HEK293 (cell line): Measurements from ENCODE around the gene GALNTL6.
A peak's percentile ranks its signal among the peaks of the same experiment; 100 is the strongest.

ENCODE experiments used
- HOXC10 ChIP-seq: sonication (generic); formaldehyde crosslinking; IDR thresholded peaks from 2 replicates; pipeline ENCODE4 v1.8.1; 2023; ENCODE audit warnings: mild to moderate bottlenecking, missing genetic modification reagents
- HOXD13 ChIP-seq: sonication (generic); formaldehyde crosslinking; IDR thresholded peaks from 2 replicates; pipeline ENCODE4 v1.8.0; 2022; ENCODE audit warnings: missing genetic modification reagents, borderline replicate concordance
- KLF8 ChIP-seq: fragments of 450-650 bp; formaldehyde crosslinking; IDR thresholded peaks from 2 replicates; pipeline ENCODE4 v1.5.1; 2016; ENCODE audit warnings: missing biosample characterization, missing genetic modification characterization
- RBAK ChIP-seq: fragments of 450-650 bp; formaldehyde crosslinking; IDR thresholded peaks from 2 replicates; pipeline ENCODE4 v1.5.1; 2016; ENCODE audit warnings: missing biosample characterization, missing genetic modification characterization
- SETDB1 ChIP-seq: IDR thresholded peaks from one replicate; pipeline ENCODE4 v1.6.1; 2017; ENCODE audit warnings: mild to moderate bottlenecking, low read length, moderate library complexity, mixed read lengths; ENCODE audit not compliant: insufficient read length
- ZFP41 ChIP-seq: fragments of 450-650 bp; formaldehyde crosslinking; IDR thresholded peaks from 2 replicates; pipeline ENCODE4 v1.5.1; 2016; ENCODE audit warnings: missing biosample characterization, missing genetic modification characterization, borderline replicate concordance
- ZNF239 ChIP-seq: fragments of 450-650 bp; formaldehyde crosslinking; IDR thresholded peaks from 2 replicates; pipeline ENCODE4 v1.5.1; 2016; ENCODE audit warnings: missing biosample characterization, missing genetic modification characterization
- ZNF335 ChIP-seq: fragments of 450-650 bp; formaldehyde crosslinking; conservative IDR thresholded peaks from 2 replicates; pipeline ENCODE4 v1.5.1; 2016; ENCODE audit warnings: missing biosample characterization, missing genetic modification characterization
- ZNF394 ChIP-seq: fragments of 450-650 bp; formaldehyde crosslinking; IDR thresholded peaks from 2 replicates; pipeline ENCODE4 v1.5.1; 2016; ENCODE audit warnings: missing biosample characterization, missing genetic modification characterization, mild to moderate bottlenecking, moderate library complexity, borderline replicate concordance
- ZNF585B ChIP-seq: fragments of 450-650 bp; formaldehyde crosslinking; IDR thresholded peaks from 2 replicates; pipeline ENCODE4 v1.5.1; 2016; ENCODE audit warnings: missing biosample characterization, missing genetic modification characterization
- ZNF791 ChIP-seq: fragments of 450-650 bp; formaldehyde crosslinking; IDR thresholded peaks from 2 replicates; pipeline ENCODE4 v1.5.1; 2016; ENCODE audit warnings: missing biosample characterization, missing genetic modification characterization
- TF ChIP-seq, protein P1 (sequence below): fragments of 450-650 bp; formaldehyde crosslinking; IDR thresholded peaks from 2 replicates; pipeline ENCODE4 v1.5.0; 2017; ENCODE audit warnings: missing biosample characterization, missing genetic modification characterization, borderline replicate concordance
- TF ChIP-seq, protein P2 (sequence below): fragments of 450-650 bp; formaldehyde crosslinking; optimal IDR thresholded peaks from 2 replicates; pipeline ENCODE3; 2016; ENCODE audit warnings: missing biosample characterization, mild to moderate bottlenecking, missing genetic modification characterization
- TF ChIP-seq, protein P3 (sequence below): fragments of 450-650 bp; formaldehyde crosslinking; IDR thresholded peaks from 2 replicates; pipeline ENCODE4 v1.5.1; 2016; ENCODE audit warnings: missing biosample characterization, missing genetic modification characterization, borderline replicate concordance
- TF ChIP-seq, protein P4 (sequence below): fragments of 450-650 bp; formaldehyde crosslinking; conservative IDR thresholded peaks from 2 replicates; pipeline ENCODE4 v1.5.1; 2016; ENCODE audit warnings: low read depth, missing biosample characterization, missing genetic modification characterization
- TF ChIP-seq, protein P5 (sequence below): sonication (generic); formaldehyde crosslinking; IDR thresholded peaks from 2 replicates; pipeline ENCODE4 v1.8.1; 2022; ENCODE audit warnings: mild to moderate bottlenecking, moderate library complexity, missing genetic modification reagents
- TF ChIP-seq, protein P6 (sequence below): fragments of 450-650 bp; formaldehyde crosslinking; IDR thresholded peaks from 2 replicates; pipeline ENCODE4 v1.5.1; 2016; ENCODE audit warnings: missing biosample characterization, missing genetic modification characterization
- TF ChIP-seq, protein P7 (sequence below): fragments of 450-650 bp; formaldehyde crosslinking; IDR thresholded peaks from 2 replicates; pipeline ENCODE4 v1.5.1; 2016; ENCODE audit warnings: missing biosample characterization, missing genetic modification characterization
- TF ChIP-seq, protein P8 (sequence below): fragments of 450-650 bp; formaldehyde crosslinking; IDR thresholded peaks from 2 replicates; pipeline ENCODE4 v1.5.1; 2016; ENCODE audit warnings: missing biosample characterization, missing genetic modification characterization
- TF ChIP-seq, protein P9 (sequence below): fragments of 450-650 bp; formaldehyde crosslinking; IDR thresholded peaks from 2 replicates; pipeline ENCODE4 v1.5.1; 2016; ENCODE audit warnings: missing biosample characterization, missing genetic modification characterization, borderline replicate concordance

GALNTL6 gene

DNA sequence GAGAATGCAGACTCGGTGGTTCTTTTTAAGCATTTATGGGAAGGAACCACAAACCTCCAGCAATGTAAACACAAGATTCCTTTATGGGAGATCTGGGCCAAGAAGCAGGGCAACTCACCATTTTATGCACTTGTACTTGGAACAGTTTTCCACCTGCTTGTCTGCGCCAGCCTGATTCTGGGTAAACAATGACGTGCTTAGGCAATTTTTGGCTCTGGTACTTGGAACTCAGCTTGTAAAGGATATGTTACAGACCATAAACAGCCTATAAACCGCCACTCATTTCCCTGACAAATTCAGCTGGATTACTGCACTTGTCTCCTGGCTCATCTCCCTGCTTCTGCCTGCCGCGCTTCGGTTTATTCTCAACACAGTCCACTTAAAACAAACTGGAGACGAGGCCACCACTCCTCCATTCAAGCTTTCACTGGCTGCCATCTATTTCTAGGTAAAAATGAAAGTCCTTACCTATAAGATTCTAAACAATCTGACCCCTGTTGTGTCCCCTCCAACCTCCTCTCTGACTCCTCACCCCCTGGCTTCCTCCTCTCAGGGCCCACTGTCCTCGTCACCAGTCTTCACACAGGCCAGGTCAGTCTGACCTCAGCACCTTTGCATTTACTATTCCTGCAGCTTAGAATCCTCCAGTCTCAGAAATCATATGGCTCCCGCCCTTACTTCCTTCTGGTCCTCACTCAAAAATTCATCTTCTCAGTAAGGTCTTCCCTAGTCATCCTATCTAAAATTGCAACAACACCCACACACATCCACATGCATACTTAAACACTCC lies 1149.6 kb downstream of the GALNTL6 start (continued):
- TF ChIP-seq HOXD13 (CRISPR knock-in tag) (peak; percentile 94), ZNF335 (tag by site-specific recombination) (peak; percentile 35), ZNF239 (tag by site-specific recombination) (no peak), HOXC10 (CRISPR knock-in tag) (no peak), ZNF585B (tag by site-specific recombination) (no peak), RBAK (tag by site-specific recombination) (no peak), ZNF394 (no peak), SETDB1 (no peak), ZNF791 (tag by site-specific recombination) (no peak), KLF8 (peak; percentile 53; the same call in 1 of the 2 replicates), ZFP41 (tag by site-specific recombination) (no peak)
- TF ChIP-seq, protein P1, sequence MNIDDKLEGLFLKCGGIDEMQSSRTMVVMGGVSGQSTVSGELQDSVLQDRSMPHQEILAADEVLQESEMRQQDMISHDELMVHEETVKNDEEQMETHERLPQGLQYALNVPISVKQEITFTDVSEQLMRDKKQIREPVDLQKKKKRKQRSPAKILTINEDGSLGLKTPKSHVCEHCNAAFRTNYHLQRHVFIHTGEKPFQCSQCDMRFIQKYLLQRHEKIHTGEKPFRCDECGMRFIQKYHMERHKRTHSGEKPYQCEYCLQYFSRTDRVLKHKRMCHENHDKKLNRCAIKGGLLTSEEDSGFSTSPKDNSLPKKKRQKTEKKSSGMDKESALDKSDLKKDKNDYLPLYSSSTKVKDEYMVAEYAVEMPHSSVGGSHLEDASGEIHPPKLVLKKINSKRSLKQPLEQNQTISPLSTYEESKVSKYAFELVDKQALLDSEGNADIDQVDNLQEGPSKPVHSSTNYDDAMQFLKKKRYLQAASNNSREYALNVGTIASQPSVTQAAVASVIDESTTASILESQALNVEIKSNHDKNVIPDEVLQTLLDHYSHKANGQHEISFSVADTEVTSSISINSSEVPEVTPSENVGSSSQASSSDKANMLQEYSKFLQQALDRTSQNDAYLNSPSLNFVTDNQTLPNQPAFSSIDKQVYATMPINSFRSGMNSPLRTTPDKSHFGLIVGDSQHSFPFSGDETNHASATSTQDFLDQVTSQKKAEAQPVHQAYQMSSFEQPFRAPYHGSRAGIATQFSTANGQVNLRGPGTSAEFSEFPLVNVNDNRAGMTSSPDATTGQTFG = no peak
- TF ChIP-seq, protein P2, sequence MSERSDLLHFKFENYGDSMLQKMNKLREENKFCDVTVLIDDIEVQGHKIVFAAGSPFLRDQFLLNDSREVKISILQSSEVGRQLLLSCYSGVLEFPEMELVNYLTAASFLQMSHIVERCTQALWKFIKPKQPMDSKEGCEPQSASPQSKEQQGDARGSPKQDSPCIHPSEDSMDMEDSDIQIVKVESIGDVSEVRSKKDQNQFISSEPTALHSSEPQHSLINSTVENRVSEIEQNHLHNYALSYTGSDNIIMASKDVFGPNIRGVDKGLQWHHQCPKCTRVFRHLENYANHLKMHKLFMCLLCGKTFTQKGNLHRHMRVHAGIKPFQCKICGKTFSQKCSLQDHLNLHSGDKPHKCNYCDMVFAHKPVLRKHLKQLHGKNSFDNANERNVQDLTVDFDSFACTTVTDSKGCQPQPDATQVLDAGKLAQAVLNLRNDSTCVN (tag by site-specific recombination) = no peak
- TF ChIP-seq, protein P3, sequence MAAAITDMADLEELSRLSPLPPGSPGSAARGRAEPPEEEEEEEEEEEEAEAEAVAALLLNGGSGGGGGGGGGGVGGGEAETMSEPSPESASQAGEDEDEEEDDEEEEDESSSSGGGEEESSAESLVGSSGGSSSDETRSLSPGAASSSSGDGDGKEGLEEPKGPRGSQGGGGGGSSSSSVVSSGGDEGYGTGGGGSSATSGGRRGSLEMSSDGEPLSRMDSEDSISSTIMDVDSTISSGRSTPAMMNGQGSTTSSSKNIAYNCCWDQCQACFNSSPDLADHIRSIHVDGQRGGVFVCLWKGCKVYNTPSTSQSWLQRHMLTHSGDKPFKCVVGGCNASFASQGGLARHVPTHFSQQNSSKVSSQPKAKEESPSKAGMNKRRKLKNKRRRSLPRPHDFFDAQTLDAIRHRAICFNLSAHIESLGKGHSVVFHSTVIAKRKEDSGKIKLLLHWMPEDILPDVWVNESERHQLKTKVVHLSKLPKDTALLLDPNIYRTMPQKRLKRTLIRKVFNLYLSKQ = no peak
- TF ChIP-seq, protein P4, sequence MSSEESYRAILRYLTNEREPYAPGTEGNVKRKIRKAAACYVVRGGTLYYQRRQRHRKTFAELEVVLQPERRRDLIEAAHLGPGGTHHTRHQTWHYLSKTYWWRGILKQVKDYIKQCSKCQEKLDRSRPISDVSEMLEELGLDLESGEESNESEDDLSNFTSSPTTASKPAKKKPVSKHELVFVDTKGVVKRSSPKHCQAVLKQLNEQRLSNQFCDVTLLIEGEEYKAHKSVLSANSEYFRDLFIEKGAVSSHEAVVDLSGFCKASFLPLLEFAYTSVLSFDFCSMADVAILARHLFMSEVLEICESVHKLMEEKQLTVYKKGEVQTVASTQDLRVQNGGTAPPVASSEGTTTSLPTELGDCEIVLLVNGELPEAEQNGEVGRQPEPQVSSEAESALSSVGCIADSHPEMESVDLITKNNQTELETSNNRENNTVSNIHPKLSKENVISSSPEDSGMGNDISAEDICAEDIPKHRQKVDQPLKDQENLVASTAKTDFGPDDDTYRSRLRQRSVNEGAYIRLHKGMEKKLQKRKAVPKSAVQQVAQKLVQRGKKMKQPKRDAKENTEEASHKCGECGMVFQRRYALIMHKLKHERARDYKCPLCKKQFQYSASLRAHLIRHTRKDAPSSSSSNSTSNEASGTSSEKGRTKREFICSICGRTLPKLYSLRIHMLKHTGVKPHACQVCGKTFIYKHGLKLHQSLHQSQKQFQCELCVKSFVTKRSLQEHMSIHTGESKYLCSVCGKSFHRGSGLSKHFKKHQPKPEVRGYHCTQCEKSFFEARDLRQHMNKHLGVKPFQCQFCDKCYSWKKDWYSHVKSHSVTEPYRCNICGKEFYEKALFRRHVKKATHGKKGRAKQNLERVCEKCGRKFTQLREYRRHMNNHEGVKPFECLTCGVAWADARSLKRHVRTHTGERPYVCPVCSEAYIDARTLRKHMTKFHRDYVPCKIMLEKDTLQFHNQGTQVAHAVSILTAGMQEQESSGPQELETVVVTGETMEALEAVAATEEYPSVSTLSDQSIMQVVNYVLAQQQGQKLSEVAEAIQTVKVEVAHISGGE = no peak
- TF ChIP-seq, protein P5, sequence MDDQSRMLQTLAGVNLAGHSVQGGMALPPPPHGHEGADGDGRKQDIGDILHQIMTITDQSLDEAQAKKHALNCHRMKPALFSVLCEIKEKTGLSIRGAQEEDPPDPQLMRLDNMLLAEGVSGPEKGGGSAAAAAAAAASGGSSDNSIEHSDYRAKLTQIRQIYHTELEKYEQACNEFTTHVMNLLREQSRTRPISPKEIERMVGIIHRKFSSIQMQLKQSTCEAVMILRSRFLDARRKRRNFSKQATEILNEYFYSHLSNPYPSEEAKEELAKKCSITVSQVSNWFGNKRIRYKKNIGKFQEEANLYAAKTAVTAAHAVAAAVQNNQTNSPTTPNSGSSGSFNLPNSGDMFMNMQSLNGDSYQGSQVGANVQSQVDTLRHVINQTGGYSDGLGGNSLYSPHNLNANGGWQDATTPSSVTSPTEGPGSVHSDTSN (CRISPR knock-in tag) = no peak
- TF ChIP-seq, protein P6, sequence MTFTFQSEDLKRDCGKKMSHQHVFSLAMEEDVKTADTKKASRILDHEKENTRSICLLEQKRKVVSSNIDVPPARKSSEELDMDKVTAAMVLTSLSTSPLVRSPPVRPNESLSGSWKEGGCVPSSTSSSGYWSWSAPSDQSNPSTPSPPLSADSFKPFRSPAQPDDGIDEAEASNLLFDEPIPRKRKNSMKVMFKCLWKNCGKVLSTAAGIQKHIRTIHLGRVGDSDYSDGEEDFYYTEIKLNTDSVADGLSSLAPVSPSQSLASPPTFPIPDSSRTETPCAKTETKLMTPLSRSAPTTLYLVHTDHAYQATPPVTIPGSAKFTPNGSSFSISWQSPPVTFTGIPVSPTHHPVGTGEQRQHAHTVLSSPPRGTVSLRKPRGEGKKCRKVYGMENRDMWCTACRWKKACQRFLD (tag by site-specific recombination) = no peak
- TF ChIP-seq, protein P7, sequence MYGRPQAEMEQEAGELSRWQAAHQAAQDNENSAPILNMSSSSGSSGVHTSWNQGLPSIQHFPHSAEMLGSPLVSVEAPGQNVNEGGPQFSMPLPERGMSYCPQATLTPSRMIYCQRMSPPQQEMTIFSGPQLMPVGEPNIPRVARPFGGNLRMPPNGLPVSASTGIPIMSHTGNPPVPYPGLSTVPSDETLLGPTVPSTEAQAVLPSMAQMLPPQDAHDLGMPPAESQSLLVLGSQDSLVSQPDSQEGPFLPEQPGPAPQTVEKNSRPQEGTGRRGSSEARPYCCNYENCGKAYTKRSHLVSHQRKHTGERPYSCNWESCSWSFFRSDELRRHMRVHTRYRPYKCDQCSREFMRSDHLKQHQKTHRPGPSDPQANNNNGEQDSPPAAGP = 0 out of 2 replicates have a peak, but pooled peaks have one; percentile 32
- TF ChIP-seq, protein P8, sequence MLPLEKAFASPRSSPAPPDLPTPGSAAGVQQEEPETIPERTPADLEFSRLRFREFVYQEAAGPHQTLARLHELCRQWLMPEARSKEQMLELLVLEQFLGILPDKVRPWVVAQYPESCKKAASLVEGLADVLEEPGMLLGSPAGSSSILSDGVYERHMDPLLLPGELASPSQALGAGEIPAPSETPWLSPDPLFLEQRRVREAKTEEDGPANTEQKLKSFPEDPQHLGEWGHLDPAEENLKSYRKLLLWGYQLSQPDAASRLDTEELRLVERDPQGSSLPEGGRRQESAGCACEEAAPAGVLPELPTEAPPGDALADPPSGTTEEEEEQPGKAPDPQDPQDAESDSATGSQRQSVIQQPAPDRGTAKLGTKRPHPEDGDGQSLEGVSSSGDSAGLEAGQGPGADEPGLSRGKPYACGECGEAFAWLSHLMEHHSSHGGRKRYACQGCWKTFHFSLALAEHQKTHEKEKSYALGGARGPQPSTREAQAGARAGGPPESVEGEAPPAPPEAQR (tag by site-specific recombination) = no peak
- TF ChIP-seq, protein P9, sequence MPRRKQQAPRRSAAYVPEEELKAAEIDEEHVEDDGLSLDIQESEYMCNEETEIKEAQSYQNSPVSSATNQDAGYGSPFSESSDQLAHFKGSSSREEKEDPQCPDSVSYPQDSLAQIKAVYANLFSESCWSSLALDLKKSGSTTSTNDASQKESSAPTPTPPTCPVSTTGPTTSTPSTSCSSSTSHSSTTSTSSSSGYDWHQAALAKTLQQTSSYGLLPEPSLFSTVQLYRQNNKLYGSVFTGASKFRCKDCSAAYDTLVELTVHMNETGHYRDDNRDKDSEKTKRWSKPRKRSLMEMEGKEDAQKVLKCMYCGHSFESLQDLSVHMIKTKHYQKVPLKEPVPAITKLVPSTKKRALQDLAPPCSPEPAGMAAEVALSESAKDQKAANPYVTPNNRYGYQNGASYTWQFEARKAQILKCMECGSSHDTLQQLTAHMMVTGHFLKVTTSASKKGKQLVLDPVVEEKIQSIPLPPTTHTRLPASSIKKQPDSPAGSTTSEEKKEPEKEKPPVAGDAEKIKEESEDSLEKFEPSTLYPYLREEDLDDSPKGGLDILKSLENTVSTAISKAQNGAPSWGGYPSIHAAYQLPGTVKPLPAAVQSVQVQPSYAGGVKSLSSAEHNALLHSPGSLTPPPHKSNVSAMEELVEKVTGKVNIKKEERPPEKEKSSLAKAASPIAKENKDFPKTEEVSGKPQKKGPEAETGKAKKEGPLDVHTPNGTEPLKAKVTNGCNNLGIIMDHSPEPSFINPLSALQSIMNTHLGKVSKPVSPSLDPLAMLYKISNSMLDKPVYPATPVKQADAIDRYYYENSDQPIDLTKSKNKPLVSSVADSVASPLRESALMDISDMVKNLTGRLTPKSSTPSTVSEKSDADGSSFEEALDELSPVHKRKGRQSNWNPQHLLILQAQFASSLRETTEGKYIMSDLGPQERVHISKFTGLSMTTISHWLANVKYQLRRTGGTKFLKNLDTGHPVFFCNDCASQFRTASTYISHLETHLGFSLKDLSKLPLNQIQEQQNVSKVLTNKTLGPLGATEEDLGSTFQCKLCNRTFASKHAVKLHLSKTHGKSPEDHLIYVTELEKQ (tag by site-specific recombination) = peak; percentile 96
